GM12801 (cell line): ENCODE results near the gene USP12.

Source experiments
- CTCF ChIP-seq: IDR thresholded peaks from one replicate; pipeline ENCODE4 v1.5.1; 2011; ENCODE audit warnings: control low read depth; ENCODE audit not compliant: insufficient read length; ENCODE audit errors: extremely low read depth

USP12 gene

GRCh38 chr13:27022571-27023311, 148.9 kb downstream of the USP12 start:
- TF ChIP-seq CTCF: no peak

GRCh38 chr13:27020415-27020814, 151.2 kb downstream of the USP12 start:
- no peak for TF ChIP-seq CTCF

GRCh38 chr13:27018882-27019281, 152.7 kb downstream of the USP12 start:
- TF ChIP-seq CTCF: no peak

- TF ChIP-seq CTCF: no peak
Measured at GRCh38 chr13:27018344-27018861, 153.2 kb downstream of the USP12 start.

GRCh38 chr13:27016875-27017274, 154.7 kb downstream of the USP12 start:
- TF ChIP-seq CTCF: no peak
